HEK293 (cell line): ENCODE data around the gene CCDC88C.

ENCODE experiments used
- CTCF ChIA-PET: fragments of 350-600 bp; formaldehyde crosslinking; extraction: SDS; loops from one replicate; lab custom pipeline; 2021; ENCODE audit warnings: antibody characterized with exemption; lab: Yijun Ruan, JAX
- POLR2A ChIA-PET: fragments of 300-600 bp; formaldehyde crosslinking; extraction: SDS; loops from one replicate; lab custom pipeline; 2020; ENCODE audit warnings: antibody characterized with exemption, inconsistent platforms; lab: Yijun Ruan, JAX
- H3K27ac ChIP-seq: fragments of 200-500 bp; sonication (Bioruptor generic); 2 replicates; pipeline ENCODE4 v1.5.1; 2014; ENCODE audit warnings: low read depth, low read length, control low read depth, inconsistent platforms; ENCODE audit errors: extremely low read depth
- H3K36me3 ChIP-seq, 2 experiments: fragments of 200-500 bp in 1 of 2; sonication (Bioruptor generic) in 1 of 2; 1 replicate in 1 of 2; 2 replicates in 1 of 2; pipeline ENCODE4 v1.5.1; 2014 to 2017; ENCODE audit warnings: inconsistent platforms in 2 of 2, low read length in 2 of 2; ENCODE audit not compliant: control insufficient read depth in 2 of 2, insufficient read depth in 1 of 2
- H3K4me1 ChIP-seq: fragments of 200-500 bp; sonication (Bioruptor generic); 2 replicates; pipeline ENCODE4 v1.5.1; 2014; ENCODE audit warnings: mild to moderate bottlenecking, low read length, inconsistent platforms; ENCODE audit not compliant: control insufficient read depth, insufficient read depth
- H3K4me3 ChIP-seq: 2 replicates; pipeline ENCODE4 v1.5.1; 2011; ENCODE audit warnings: low read depth, mild to moderate bottlenecking, control low read depth, low read length, moderate library complexity
- H3K9me3 ChIP-seq: fragments of 200-500 bp; sonication (Bioruptor generic); 2 replicates; pipeline ENCODE4 v1.5.1; 2014; ENCODE audit warnings: low read depth, low read length, inconsistent platforms; ENCODE audit not compliant: control insufficient read depth, insufficient read depth
- BCL11B ChIP-seq: fragments of 450-650 bp; formaldehyde crosslinking; IDR thresholded peaks from 2 replicates; pipeline ENCODE4 v1.5.1; 2016; ENCODE audit warnings: low read depth, missing biosample characterization, missing genetic modification characterization
- EGR2 ChIP-seq: fragments of 450-650 bp; formaldehyde crosslinking; IDR thresholded peaks from 2 replicates; pipeline ENCODE4 v1.5.1; 2016; ENCODE audit warnings: low read depth, missing biosample characterization, missing genetic modification characterization
- GFI1B ChIP-seq: fragments of 450-650 bp; formaldehyde crosslinking; IDR thresholded peaks from 2 replicates; pipeline ENCODE4 v1.5.1; 2016; ENCODE audit warnings: missing biosample characterization, missing genetic modification characterization
- GLIS2 ChIP-seq: fragments of 450-650 bp; formaldehyde crosslinking; IDR thresholded peaks from 2 replicates; pipeline ENCODE4 v1.5.1; 2016; ENCODE audit warnings: missing biosample characterization, missing genetic modification characterization
- HOXA7 ChIP-seq: sonication (generic); formaldehyde crosslinking; IDR thresholded peaks from 2 replicates; pipeline ENCODE4 v1.8.1; 2022; ENCODE audit warnings: missing genetic modification reagents, borderline replicate concordance
- OVOL3 ChIP-seq: fragments of 450-650 bp; formaldehyde crosslinking; IDR thresholded peaks from 2 replicates; pipeline ENCODE4 v1.5.1; 2016; ENCODE audit warnings: missing biosample characterization, missing genetic modification characterization
- SALL2 ChIP-seq: fragments of 450-650 bp; formaldehyde crosslinking; IDR thresholded peaks from 2 replicates; pipeline ENCODE4 v1.5.0; 2017; ENCODE audit warnings: missing biosample characterization, mild to moderate bottlenecking, missing genetic modification characterization, borderline replicate concordance
- ZBTB17 ChIP-seq: fragments of 450-650 bp; formaldehyde crosslinking; IDR thresholded peaks from 2 replicates; pipeline ENCODE4 v1.5.1; 2016; ENCODE audit warnings: missing biosample characterization, missing genetic modification characterization
- ZBTB48 ChIP-seq: fragments of 450-650 bp; formaldehyde crosslinking; IDR thresholded peaks from 2 replicates; pipeline ENCODE4 v1.5.1; 2016; ENCODE audit warnings: missing biosample characterization, missing genetic modification characterization
- ZFP41 ChIP-seq: fragments of 450-650 bp; formaldehyde crosslinking; IDR thresholded peaks from 2 replicates; pipeline ENCODE4 v1.5.1; 2016; ENCODE audit warnings: missing biosample characterization, missing genetic modification characterization, borderline replicate concordance
- ZNF114 ChIP-seq: fragments of 450-650 bp; formaldehyde crosslinking; IDR thresholded peaks from 2 replicates; pipeline ENCODE4 v1.5.0; 2017; ENCODE audit warnings: missing biosample characterization, missing genetic modification characterization
- ZNF157 ChIP-seq: fragments of 450-650 bp; formaldehyde crosslinking; IDR thresholded peaks from 2 replicates; pipeline ENCODE4 v1.5.1; 2016; ENCODE audit warnings: missing biosample characterization, missing genetic modification characterization
- ZNF394 ChIP-seq: fragments of 450-650 bp; formaldehyde crosslinking; IDR thresholded peaks from 2 replicates; pipeline ENCODE4 v1.5.1; 2016; ENCODE audit warnings: missing biosample characterization, missing genetic modification characterization, mild to moderate bottlenecking, moderate library complexity, borderline replicate concordance
- ZNF544 ChIP-seq: fragments of 450-650 bp; formaldehyde crosslinking; IDR thresholded peaks from 2 replicates; pipeline ENCODE4 v1.5.0; 2017; ENCODE audit warnings: missing biosample characterization, missing genetic modification characterization
- ZNF555 ChIP-seq: fragments of 450-650 bp; formaldehyde crosslinking; conservative IDR thresholded peaks from 2 replicates; pipeline ENCODE4 v1.5.1; 2017; ENCODE audit warnings: missing biosample characterization, mild to moderate bottlenecking, missing genetic modification characterization, inconsistent platforms
- ZNF561 ChIP-seq: fragments of 450-650 bp; IDR thresholded peaks from 2 replicates; pipeline ENCODE4 v1.5.1; 2018; ENCODE audit warnings: missing biosample characterization, missing genetic modification characterization, borderline replicate concordance
- ZNF624 ChIP-seq: fragments of 450-650 bp; formaldehyde crosslinking; IDR thresholded peaks from 2 replicates; pipeline ENCODE4 v1.5.1; 2017; ENCODE audit warnings: missing biosample characterization, missing genetic modification characterization
- ZNF707 ChIP-seq: fragments of 450-650 bp; formaldehyde crosslinking; IDR thresholded peaks from 2 replicates; pipeline ENCODE4 v1.5.1; 2016; ENCODE audit warnings: missing biosample characterization, missing genetic modification characterization
- ZNF768 ChIP-seq: fragments of 450-650 bp; formaldehyde crosslinking; IDR thresholded peaks from 2 replicates; pipeline ENCODE4 v1.5.1; 2018; ENCODE audit warnings: missing biosample characterization, mild to moderate bottlenecking, missing genetic modification characterization
- ZNF837 ChIP-seq: fragments of 450-650 bp; formaldehyde crosslinking; IDR thresholded peaks from 2 replicates; pipeline ENCODE4 v1.5.1; 2016; ENCODE audit warnings: missing biosample characterization, missing genetic modification characterization
- TF ChIP-seq, protein P1 (sequence below): fragments of 450-650 bp; formaldehyde crosslinking; optimal IDR thresholded peaks from 2 replicates; pipeline ENCODE3; 2016; ENCODE audit warnings: missing biosample characterization, mild to moderate bottlenecking, missing genetic modification characterization
- TF ChIP-seq, protein P2 (sequence below): fragments of 450-650 bp; formaldehyde crosslinking; IDR thresholded peaks from 2 replicates; pipeline ENCODE4 v1.5.1; 2017; ENCODE audit warnings: missing biosample characterization, missing genetic modification characterization
- TF ChIP-seq, protein P3 (sequence below): fragments of 450-650 bp; formaldehyde crosslinking; IDR thresholded peaks from 2 replicates; pipeline ENCODE4 v1.5.1; 2016; ENCODE audit warnings: missing biosample characterization, missing genetic modification characterization
- TF ChIP-seq, protein P4 (sequence below): fragments of 450-650 bp; formaldehyde crosslinking; IDR thresholded peaks from 2 replicates; pipeline ENCODE4 v1.5.1; 2016; ENCODE audit warnings: missing biosample characterization, missing genetic modification characterization
- TF ChIP-seq, protein P5 (sequence below): fragments of 450-650 bp; formaldehyde crosslinking; IDR thresholded peaks from 2 replicates; pipeline ENCODE4 v1.5.0; 2017; ENCODE audit warnings: missing biosample characterization, missing genetic modification characterization, borderline replicate concordance

CCDC88C gene

DNA sequence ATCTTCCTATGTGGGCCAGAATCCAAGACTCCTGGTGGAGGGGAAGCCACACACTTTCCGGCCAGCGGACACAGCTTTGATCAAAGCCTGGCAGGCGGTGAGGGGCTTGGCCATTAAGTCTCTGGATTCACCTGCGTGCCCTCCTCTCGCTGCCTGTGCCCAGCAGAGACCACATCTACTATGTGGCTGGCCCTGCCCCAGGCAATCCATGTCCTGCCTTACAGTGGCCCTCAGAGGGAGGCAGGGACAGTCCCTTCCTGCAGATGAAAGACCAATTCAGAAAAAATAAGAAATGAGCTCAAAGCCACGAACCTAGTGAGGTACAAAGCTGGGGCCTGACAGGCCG is 90.4 kb downstream of the CCDC88C start:
- H3K27ac ChIP-seq, result no peak overlapping the region
- no peak for TF ChIP-seq HOXA7 (CRISPR knock-in tag)
- TF ChIP-seq ZNF544, result no peak
- TF ChIP-seq BCL11B (tag by site-specific recombination), result no peak
- TF ChIP-seq, protein P1, sequence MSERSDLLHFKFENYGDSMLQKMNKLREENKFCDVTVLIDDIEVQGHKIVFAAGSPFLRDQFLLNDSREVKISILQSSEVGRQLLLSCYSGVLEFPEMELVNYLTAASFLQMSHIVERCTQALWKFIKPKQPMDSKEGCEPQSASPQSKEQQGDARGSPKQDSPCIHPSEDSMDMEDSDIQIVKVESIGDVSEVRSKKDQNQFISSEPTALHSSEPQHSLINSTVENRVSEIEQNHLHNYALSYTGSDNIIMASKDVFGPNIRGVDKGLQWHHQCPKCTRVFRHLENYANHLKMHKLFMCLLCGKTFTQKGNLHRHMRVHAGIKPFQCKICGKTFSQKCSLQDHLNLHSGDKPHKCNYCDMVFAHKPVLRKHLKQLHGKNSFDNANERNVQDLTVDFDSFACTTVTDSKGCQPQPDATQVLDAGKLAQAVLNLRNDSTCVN (tag by site-specific recombination), result no peak
- no peak for TF ChIP-seq ZBTB48 (tag by site-specific recombination)
- no peak for TF ChIP-seq OVOL3 (tag by site-specific recombination)
- no peak for TF ChIP-seq ZNF555 (tag by site-specific recombination)
- no peak for TF ChIP-seq ZNF561 (tag by site-specific recombination)
- TF ChIP-seq ZNF157 (tag by site-specific recombination), result no peak
- no peak for TF ChIP-seq GLIS2 (tag by site-specific recombination)
- TF ChIP-seq, protein P2, sequence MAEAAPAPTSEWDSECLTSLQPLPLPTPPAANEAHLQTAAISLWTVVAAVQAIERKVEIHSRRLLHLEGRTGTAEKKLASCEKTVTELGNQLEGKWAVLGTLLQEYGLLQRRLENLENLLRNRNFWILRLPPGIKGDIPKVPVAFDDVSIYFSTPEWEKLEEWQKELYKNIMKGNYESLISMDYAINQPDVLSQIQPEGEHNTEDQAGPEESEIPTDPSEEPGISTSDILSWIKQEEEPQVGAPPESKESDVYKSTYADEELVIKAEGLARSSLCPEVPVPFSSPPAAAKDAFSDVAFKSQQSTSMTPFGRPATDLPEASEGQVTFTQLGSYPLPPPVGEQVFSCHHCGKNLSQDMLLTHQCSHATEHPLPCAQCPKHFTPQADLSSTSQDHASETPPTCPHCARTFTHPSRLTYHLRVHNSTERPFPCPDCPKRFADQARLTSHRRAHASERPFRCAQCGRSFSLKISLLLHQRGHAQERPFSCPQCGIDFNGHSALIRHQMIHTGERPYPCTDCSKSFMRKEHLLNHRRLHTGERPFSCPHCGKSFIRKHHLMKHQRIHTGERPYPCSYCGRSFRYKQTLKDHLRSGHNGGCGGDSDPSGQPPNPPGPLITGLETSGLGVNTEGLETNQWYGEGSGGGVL (tag by site-specific recombination), result no peak
- TF ChIP-seq GFI1B (tag by site-specific recombination), result no peak
- no peak for TF ChIP-seq ZFP41 (tag by site-specific recombination)
- TF ChIP-seq SALL2 (tag by site-specific recombination), result no peak
- CTCF ChIA-PET, result interaction anchor here (0.8 to 9.5 kb wide), 2 partner anchors 23 to 92 kb away, joined by 3 to 77 read pairs; partner anchors contain the start of gene CCDC88C
- POLR2A ChIA-PET, result no interaction called here
- H3K36me3 ChIP-seq, result peaks cover 3 to 11% of the 10 kb centered on the region in 2 experiments; a peak in 2 of 3 replicates
- H3K4me1 ChIP-seq, result no peaks in the 10 kb centered on the region; the same call in 1 of the 2 replicates
- no peaks in the 10 kb centered on the region for H3K9me3 ChIP-seq
- H3K4me3 ChIP-seq, result no peak overlapping the region

DNA sequence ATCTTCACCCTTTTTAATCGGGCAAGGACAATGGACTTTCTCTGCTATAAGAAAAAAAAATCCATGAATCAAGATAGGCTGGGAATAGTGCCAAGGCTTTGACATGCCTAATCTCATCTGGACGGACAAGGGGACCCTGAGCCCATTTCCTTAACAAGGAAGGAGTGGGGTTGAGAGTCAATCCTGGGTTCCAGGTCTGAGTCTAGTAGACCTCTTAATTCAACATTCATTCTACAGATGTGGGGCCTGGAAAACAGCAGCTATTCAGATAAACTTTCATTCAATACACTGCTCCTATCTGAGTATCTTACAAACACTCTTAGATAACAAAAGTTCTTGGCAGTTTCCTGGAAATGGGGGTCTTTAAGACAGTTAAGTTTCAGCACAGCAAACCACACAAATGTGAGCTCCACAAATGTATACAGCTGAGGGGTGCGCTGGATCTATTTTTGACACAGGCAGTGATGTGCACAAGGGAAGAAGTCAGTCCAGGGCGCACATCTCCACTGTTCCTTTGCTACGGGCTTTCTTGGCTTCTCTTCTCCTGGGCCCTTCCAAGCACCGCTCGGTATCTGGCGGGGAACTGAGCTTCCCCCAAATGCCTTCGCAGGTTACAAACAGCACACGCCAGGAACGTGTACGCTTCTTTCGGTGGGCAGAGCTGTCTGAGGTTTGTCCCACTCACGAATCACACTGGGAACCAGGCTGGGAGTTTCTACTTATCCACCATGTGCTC is 90.9 kb downstream of the CCDC88C start:
- no peak overlapping the region for H3K4me3 ChIP-seq
- no peaks in the 10 kb centered on the region for H3K9me3 ChIP-seq
- no peaks in the 10 kb centered on the region; the same call in 1 of the 2 replicates for H3K4me1 ChIP-seq
- H3K27ac ChIP-seq, result no peak overlapping the region
- POLR2A ChIA-PET, result no interaction called here
- H3K36me3 ChIP-seq, result peaks cover 3 to 13% of the 10 kb centered on the region in 2 experiments; a peak in 2 of 3 replicates
- CTCF ChIA-PET, result interaction anchor here (0.8 to 9.5 kb wide), 2 partner anchors 23 to 93 kb away, joined by 3 to 77 read pairs; partner anchors contain the start of gene CCDC88C
- TF ChIP-seq, protein P3, sequence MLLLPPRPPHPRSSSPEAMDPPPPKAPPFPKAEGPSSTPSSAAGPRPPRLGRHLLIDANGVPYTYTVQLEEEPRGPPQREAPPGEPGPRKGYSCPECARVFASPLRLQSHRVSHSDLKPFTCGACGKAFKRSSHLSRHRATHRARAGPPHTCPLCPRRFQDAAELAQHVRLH (tag by site-specific recombination), result no peak
- TF ChIP-seq ZNF707 (no peak), ZBTB17 (no peak), ZNF114 (no peak), ZNF837 (tag by site-specific recombination) (no peak), ZNF394 (tag by site-specific recombination) (no peak), EGR2 (no peak), ZNF624 (tag by site-specific recombination) (no peak), ZNF768 (no peak)
- TF ChIP-seq, protein P4, sequence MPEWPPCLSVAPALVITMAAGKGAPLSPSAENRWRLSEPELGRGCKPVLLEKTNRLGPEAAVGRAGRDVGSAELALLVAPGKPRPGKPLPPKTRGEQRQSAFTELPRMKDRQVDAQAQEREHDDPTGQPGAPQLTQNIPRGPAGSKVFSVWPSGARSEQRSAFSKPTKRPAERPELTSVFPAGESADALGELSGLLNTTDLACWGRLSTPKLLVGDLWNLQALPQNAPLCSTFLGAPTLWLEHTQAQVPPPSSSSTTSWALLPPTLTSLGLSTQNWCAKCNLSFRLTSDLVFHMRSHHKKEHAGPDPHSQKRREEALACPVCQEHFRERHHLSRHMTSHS, result no peak
- TF ChIP-seq, protein P5, sequence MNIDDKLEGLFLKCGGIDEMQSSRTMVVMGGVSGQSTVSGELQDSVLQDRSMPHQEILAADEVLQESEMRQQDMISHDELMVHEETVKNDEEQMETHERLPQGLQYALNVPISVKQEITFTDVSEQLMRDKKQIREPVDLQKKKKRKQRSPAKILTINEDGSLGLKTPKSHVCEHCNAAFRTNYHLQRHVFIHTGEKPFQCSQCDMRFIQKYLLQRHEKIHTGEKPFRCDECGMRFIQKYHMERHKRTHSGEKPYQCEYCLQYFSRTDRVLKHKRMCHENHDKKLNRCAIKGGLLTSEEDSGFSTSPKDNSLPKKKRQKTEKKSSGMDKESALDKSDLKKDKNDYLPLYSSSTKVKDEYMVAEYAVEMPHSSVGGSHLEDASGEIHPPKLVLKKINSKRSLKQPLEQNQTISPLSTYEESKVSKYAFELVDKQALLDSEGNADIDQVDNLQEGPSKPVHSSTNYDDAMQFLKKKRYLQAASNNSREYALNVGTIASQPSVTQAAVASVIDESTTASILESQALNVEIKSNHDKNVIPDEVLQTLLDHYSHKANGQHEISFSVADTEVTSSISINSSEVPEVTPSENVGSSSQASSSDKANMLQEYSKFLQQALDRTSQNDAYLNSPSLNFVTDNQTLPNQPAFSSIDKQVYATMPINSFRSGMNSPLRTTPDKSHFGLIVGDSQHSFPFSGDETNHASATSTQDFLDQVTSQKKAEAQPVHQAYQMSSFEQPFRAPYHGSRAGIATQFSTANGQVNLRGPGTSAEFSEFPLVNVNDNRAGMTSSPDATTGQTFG (tag by site-specific recombination), result no peak
